ENCODE results near the gene LRR1.

GRCh38 chr14:49640540-49641417 is 42.0 kb downstream of the LRR1 start:
- no peak for TF ChIP-seq JUND (IDR thresholded peaks at IDR 0.05)
- TF ChIP-seq, protein P1, sequence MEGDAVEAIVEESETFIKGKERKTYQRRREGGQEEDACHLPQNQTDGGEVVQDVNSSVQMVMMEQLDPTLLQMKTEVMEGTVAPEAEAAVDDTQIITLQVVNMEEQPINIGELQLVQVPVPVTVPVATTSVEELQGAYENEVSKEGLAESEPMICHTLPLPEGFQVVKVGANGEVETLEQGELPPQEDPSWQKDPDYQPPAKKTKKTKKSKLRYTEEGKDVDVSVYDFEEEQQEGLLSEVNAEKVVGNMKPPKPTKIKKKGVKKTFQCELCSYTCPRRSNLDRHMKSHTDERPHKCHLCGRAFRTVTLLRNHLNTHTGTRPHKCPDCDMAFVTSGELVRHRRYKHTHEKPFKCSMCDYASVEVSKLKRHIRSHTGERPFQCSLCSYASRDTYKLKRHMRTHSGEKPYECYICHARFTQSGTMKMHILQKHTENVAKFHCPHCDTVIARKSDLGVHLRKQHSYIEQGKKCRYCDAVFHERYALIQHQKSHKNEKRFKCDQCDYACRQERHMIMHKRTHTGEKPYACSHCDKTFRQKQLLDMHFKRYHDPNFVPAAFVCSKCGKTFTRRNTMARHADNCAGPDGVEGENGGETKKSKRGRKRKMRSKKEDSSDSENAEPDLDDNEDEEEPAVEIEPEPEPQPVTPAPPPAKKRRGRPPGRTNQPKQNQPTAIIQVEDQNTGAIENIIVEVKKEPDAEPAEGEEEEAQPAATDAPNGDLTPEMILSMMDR (IDR thresholded peaks at IDR 0.05; ENCODE audit: low read depth, low read length, missing input control) = no peak
- no peak for TF ChIP-seq SP1 (IDR thresholded peaks at IDR 0.05)
- TF ChIP-seq YY1 (IDR thresholded peaks at IDR 0.05) = no peak
- TF ChIP-seq MAX (IDR thresholded peaks at IDR 0.05) = no peak
